ENCODE measurements around the gene ADH1A. TPM values are rescaled to one million over a fixed set of nuclear protein-coding genes. Genes with fewer than 3 reads are reported as not detected.

ADH1A gene
- total and polyA plus RNA-seq, 2 experiments from 2014 or later, result not detected

GRCh38 chr4:99281261-99281660 lies 9.5 kb downstream of the ADH1A start:
- no peak for DNase-seq (ENCODE audit: low read depth in 1 of 2, low spot score in 1 of 2)
- Histone ChIP-seq H3K4me3 (no peak overlapping the region), H3K27ac (no peak overlapping the region), H3K4me1 (ENCODE audit: low read depth) (no peaks in the 10 kb centered on the region), H3K27me3 (no peaks in the 10 kb centered on the region), H3K9me3 (ENCODE audit: low read depth) (no peaks in the 10 kb centered on the region), H3K36me3 (no peaks in the 10 kb centered on the region)
- TF ChIP-seq, protein P1, sequence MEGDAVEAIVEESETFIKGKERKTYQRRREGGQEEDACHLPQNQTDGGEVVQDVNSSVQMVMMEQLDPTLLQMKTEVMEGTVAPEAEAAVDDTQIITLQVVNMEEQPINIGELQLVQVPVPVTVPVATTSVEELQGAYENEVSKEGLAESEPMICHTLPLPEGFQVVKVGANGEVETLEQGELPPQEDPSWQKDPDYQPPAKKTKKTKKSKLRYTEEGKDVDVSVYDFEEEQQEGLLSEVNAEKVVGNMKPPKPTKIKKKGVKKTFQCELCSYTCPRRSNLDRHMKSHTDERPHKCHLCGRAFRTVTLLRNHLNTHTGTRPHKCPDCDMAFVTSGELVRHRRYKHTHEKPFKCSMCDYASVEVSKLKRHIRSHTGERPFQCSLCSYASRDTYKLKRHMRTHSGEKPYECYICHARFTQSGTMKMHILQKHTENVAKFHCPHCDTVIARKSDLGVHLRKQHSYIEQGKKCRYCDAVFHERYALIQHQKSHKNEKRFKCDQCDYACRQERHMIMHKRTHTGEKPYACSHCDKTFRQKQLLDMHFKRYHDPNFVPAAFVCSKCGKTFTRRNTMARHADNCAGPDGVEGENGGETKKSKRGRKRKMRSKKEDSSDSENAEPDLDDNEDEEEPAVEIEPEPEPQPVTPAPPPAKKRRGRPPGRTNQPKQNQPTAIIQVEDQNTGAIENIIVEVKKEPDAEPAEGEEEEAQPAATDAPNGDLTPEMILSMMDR (IDR thresholded peaks at IDR 0.05; ENCODE audit: low read depth, low read length), result no peak

GRCh38 chr4:99276417-99276816 lies 14.4 kb downstream of the ADH1A start:
- Histone ChIP-seq H3K9me3 (ENCODE audit: low read depth) (no peaks in the 10 kb centered on the region), H3K36me3 (no peaks in the 10 kb centered on the region), H3K27me3 (no peaks in the 10 kb centered on the region), H3K27ac (no peak overlapping the region), H3K4me1 (ENCODE audit: low read depth) (no peaks in the 10 kb centered on the region), H3K4me3 (no peak overlapping the region)
- TF ChIP-seq, protein P1 (IDR thresholded peaks at IDR 0.05; ENCODE audit: low read depth, low read length), result no peak
- no peak for DNase-seq (ENCODE audit: low read depth in 1 of 2, low spot score in 1 of 2)

- H3K27me3 ChIP-seq, result no peaks in the 10 kb centered on the region
- H3K4me3 ChIP-seq, result no peak overlapping the region
- no peaks in the 10 kb centered on the region for H3K36me3 ChIP-seq
- no peak overlapping the region for H3K27ac ChIP-seq
- TF ChIP-seq, protein P1 (IDR thresholded peaks at IDR 0.05; ENCODE audit: low read depth, low read length), result no peak
- no peaks in the 10 kb centered on the region for H3K4me1 ChIP-seq (ENCODE audit: low read depth)
- no peaks in the 10 kb centered on the region for H3K9me3 ChIP-seq (ENCODE audit: low read depth)
- DNase-seq (ENCODE audit: low read depth in 1 of 2, low spot score in 1 of 2), result no peak
Measured at GRCh38 chr4:99275885-99276284, 14.9 kb downstream of the ADH1A start.

DNA sequence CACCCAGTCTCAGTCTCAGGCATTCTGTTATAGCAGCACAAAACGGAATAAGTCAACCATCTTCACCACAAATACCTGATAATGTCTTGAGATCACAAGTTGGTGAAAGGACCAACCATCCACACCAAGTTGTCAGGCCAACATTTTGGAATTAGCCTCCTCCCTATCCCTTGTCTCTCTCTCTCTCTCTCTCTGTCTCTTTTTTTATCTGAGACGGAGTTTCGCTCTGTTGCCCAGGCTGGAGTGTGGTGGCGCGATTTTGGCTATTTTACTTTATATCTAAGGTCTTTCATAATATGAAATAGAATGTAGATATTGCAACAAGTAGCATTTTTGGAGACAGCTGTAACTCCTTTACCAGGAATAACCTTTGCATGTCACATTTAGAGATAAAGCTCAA lies 15.7 kb downstream of the ADH1A start:
- TF ChIP-seq, protein P1 (IDR thresholded peaks at IDR 0.05; ENCODE audit: low read depth, low read length), result no peak
- Histone ChIP-seq H3K27me3 (no peaks in the 10 kb centered on the region), H3K4me3 (no peak overlapping the region), H3K4me1 (ENCODE audit: low read depth) (no peaks in the 10 kb centered on the region), H3K9me3 (ENCODE audit: low read depth) (no peaks in the 10 kb centered on the region), H3K36me3 (no peaks in the 10 kb centered on the region), H3K27ac (no peak overlapping the region)
- peak in 1 of 2 donors; percentile 6 for DNase-seq (ENCODE audit: low read depth in 1 of 2, low spot score in 1 of 2)

GRCh38 chr4:99273704-99274103 lies 17.1 kb downstream of the ADH1A start:
- no peaks in the 10 kb centered on the region for H3K4me1 ChIP-seq (ENCODE audit: low read depth)
- no peak overlapping the region for H3K27ac ChIP-seq
- no peaks in the 10 kb centered on the region for H3K36me3 ChIP-seq
- H3K4me3 ChIP-seq, result no peak overlapping the region
- H3K9me3 ChIP-seq (ENCODE audit: low read depth), result no peaks in the 10 kb centered on the region
- no peaks in the 10 kb centered on the region for H3K27me3 ChIP-seq
- TF ChIP-seq, protein P1 (IDR thresholded peaks at IDR 0.05; ENCODE audit: low read depth, low read length), result no peak
- DNase-seq (ENCODE audit: low read depth in 1 of 2, low spot score in 1 of 2), result no peak

GRCh38 chr4:99264927-99265326 lies 25.9 kb downstream of the ADH1A start:
- TF ChIP-seq, protein P1 (IDR thresholded peaks at IDR 0.05; ENCODE audit: low read depth, low read length), result no peak
- H3K9me3 ChIP-seq (ENCODE audit: low read depth), result no peaks in the 10 kb centered on the region
- no peaks in the 10 kb centered on the region for H3K36me3 ChIP-seq
- H3K27ac ChIP-seq, result no peak overlapping the region
- no peaks in the 10 kb centered on the region for H3K4me1 ChIP-seq (ENCODE audit: low read depth)
- no peaks in the 10 kb centered on the region for H3K27me3 ChIP-seq
- no peak overlapping the region for H3K4me3 ChIP-seq
- no peak for DNase-seq (ENCODE audit: low read depth in 1 of 2, low spot score in 1 of 2)

All from cardiac muscle cell (in vitro differentiated cells and primary cell).